Measurements from ENCODE around the gene TCEA3. TPM values are rescaled to one million over a fixed set of nuclear protein-coding genes. Genes with fewer than 3 reads are reported as not detected.

The TCEA3 gene
- 100 to 1,000 TPM; 128 to 242 (median 179) TPM for total RNA-seq

- H3K27me3 ChIP-seq, result no peaks in the 10 kb centered on the region
- H3K4me1 ChIP-seq, result peaks cover 59 to 63% of the 10 kb centered on the region in 2 donors
- DNase-seq, result peak; percentile 57 to 83
- in situ Hi-C loops (cut with MboI; ENCODE audit: low sequenced_read_pairs in 4 of 4) (no loop called here), intact Hi-C loops (cut with DNase I; ENCODE audit: low total_unique reads) (loop anchor here (2.0 to 5.0 kb wide), 2 partner anchors 26 to 108 kb away; partner anchors contain the start of gene E2F2)
- peaks cover 0 to 5% of the 10 kb centered on the region in 2 donors for H3K36me3 ChIP-seq
- no peaks in the 10 kb centered on the region for H3K9me3 ChIP-seq
- H3K4me3 ChIP-seq, result peak within 1 kb of the TSS; percentile 68 to 82 (median 74)
- peak within 1 kb of the TSS; percentile 93 to 96 (median 94) for H3K27ac ChIP-seq
- TF ChIP-seq POLR2A (IDR thresholded peaks at IDR 0.05), result peak; percentile 65 to 70
- no peak for TF ChIP-seq CTCF (IDR thresholded peaks at IDR 0.05 in 4 of 5, conservative IDR thresholded peaks at IDR 0.05 in 1 of 5)
- peak; percentile 65 to 68 for ATAC-seq
Measured at GRCh38 chr1:23424293-23425192, at the start of gene TCEA3. TCEA3 (minus strand) TSS chr1:23424748; CDS start chr1:23424633, 115 bp downstream.

GRCh38 chr1:23473037-23473800 is 48.7 kb upstream of the TCEA3 start:
- in situ Hi-C loops (cut with MboI; ENCODE audit: low sequenced_read_pairs in 4 of 4), result no loop called here
- peak overlapping the region; percentile 45 to 95 (median 66) for H3K27ac ChIP-seq
- no peak for DNase-seq
- H3K4me3 ChIP-seq, result no peak overlapping the region
- TF ChIP-seq POLR2A (IDR thresholded peaks at IDR 0.05) (no peak), CTCF (IDR thresholded peaks at IDR 0.05 in 4 of 5, conservative IDR thresholded peaks at IDR 0.05 in 1 of 5) (no peak)
- H3K36me3 ChIP-seq, result no peaks in the 10 kb centered on the region
- no peak for ATAC-seq
- peaks cover 55 to 63% of the 10 kb centered on the region in 2 donors for H3K4me1 ChIP-seq
- intact Hi-C loops (cut with DNase I; ENCODE audit: low total_unique reads), result no loop called here
- H3K9me3 ChIP-seq, result no peaks in the 10 kb centered on the region
- no peaks in the 10 kb centered on the region for H3K27me3 ChIP-seq

GRCh38 chr1:23472351-23473036 is 47.9 kb upstream of the TCEA3 start:
- H3K9me3 ChIP-seq, result no peaks in the 10 kb centered on the region
- peaks cover 51 to 58% of the 10 kb centered on the region in 2 donors for H3K4me1 ChIP-seq
- H3K4me3 ChIP-seq, result no peak overlapping the region
- DNase-seq (no peak), ATAC-seq (no peak)
- H3K36me3 ChIP-seq, result no peaks in the 10 kb centered on the region
- TF ChIP-seq POLR2A (IDR thresholded peaks at IDR 0.05), result no peak
- TF ChIP-seq CTCF (IDR thresholded peaks at IDR 0.05 in 4 of 5, conservative IDR thresholded peaks at IDR 0.05 in 1 of 5), result no peak
- intact Hi-C loops (cut with DNase I; ENCODE audit: low total_unique reads) (no loop called here), in situ Hi-C loops (cut with MboI; ENCODE audit: low sequenced_read_pairs in 4 of 4) (no loop called here)
- H3K27me3 ChIP-seq, result no peaks in the 10 kb centered on the region
- H3K27ac ChIP-seq, result peak overlapping the region; percentile 45 to 95 (median 66)

GRCh38 chr1:23471473-23472075 is 47.0 kb upstream of the TCEA3 start:
- in situ Hi-C loops (cut with MboI; ENCODE audit: low sequenced_read_pairs in 4 of 4) (no loop called here), intact Hi-C loops (cut with DNase I; ENCODE audit: low total_unique reads) (no loop called here)
- Histone ChIP-seq H3K4me3 (no peak overlapping the region), H3K4me1 (peaks cover 49 to 58% of the 10 kb centered on the region in 2 donors), H3K9me3 (no peaks in the 10 kb centered on the region), H3K27me3 (no peaks in the 10 kb centered on the region), H3K36me3 (no peaks in the 10 kb centered on the region), H3K27ac (peak overlapping the region; percentile 36 to 55 (median 50))
- DNase-seq (no peak), ATAC-seq (no peak)
- TF ChIP-seq CTCF (IDR thresholded peaks at IDR 0.05 in 4 of 5, conservative IDR thresholded peaks at IDR 0.05 in 1 of 5) (no peak), POLR2A (IDR thresholded peaks at IDR 0.05) (no peak)

All from gastrocnemius medialis (tissue), 4 donors.